Measurements from ENCODE around the gene SNRPD1. TPM values are rescaled to one million over a fixed set of nuclear protein-coding genes. Genes with fewer than 3 reads are reported as not detected.

The SNRPD1 gene
- polyA plus RNA-seq, 1 donor: 159 TPM

Other genes with a start within 250 kb of the SNRPD1 start
- gene ESCO1, start 11.6 kb upstream of the SNRPD1 start, polyA plus RNA-seq (ENCODE audit: insufficient read length): 28.7 TPM
- gene ABHD3, start 92.5 kb downstream of the SNRPD1 start, polyA plus RNA-seq (ENCODE audit: insufficient read length): 30.8 TPM
- gene MIB1, start 128.5 kb downstream of the SNRPD1 start, polyA plus RNA-seq (ENCODE audit: insufficient read length): 78.9 TPM